SK-N-SH (cell line): Measurements from ENCODE around the gene XPR1.
A peak's percentile ranks its signal among the peaks of the same experiment; 100 is the strongest.

Experiments
- CTCF ChIP-seq: fragments of 200-600 bp; sonication (generic); IDR thresholded peaks from 2 replicates; pipeline ENCODE4 v1.6.1; 2017; ENCODE audit warnings: antibody characterized with exemption, mild to moderate bottlenecking, moderate library complexity
- EP300 ChIP-seq, 2 experiments: IDR thresholded peaks; 2 replicates each; pipeline versions ENCODE4 v1.4.0 to v1.6.1; 2012; ENCODE audit warnings: borderline replicate concordance in 1 of 2, low read depth in 1 of 2, low read length in 1 of 2
- EZH2phosphoT487 ChIP-seq: fragments of 200-600 bp; sonication (generic); IDR thresholded peaks from 2 replicates; pipeline ENCODE4 v1.6.1; 2017; ENCODE audit warnings: low read depth, mixed run types, mild to moderate bottlenecking, antibody characterized with exemption, moderate library complexity, borderline replicate concordance
- FOXM1 ChIP-seq: IDR thresholded peaks from 2 replicates; pipeline ENCODE4 v1.4.0; 2012; ENCODE audit warnings: low read depth, mild to moderate bottlenecking
- GABPA ChIP-seq: IDR thresholded peaks from 2 replicates; pipeline ENCODE4 v1.4.0; 2012; ENCODE audit warnings: low read depth, mild to moderate bottlenecking
- MAX ChIP-seq: IDR thresholded peaks from 2 replicates; pipeline ENCODE4 v1.4.0; 2012; ENCODE audit warnings: low read depth
- MEF2A ChIP-seq: IDR thresholded peaks from 2 replicates; pipeline ENCODE4 v1.4.0; 2012; ENCODE audit warnings: low read depth, borderline replicate concordance
- MXI1 ChIP-seq: IDR thresholded peaks from 2 replicates; pipeline ENCODE4 v1.6.1; 2012; ENCODE audit warnings: mild to moderate bottlenecking, low read depth, low read length, improper control_type of control experiment
- PBX3 ChIP-seq: IDR thresholded peaks from 2 replicates; pipeline ENCODE4; 2012
- RAD21 ChIP-seq: IDR thresholded peaks from 2 replicates; pipeline ENCODE4 v1.6.1; 2012; ENCODE audit warnings: mild to moderate bottlenecking, low read length
- REST ChIP-seq: IDR thresholded peaks from 2 replicates; pipeline ENCODE4 v1.6.1; 2012; ENCODE audit warnings: mild to moderate bottlenecking, low read depth, low read length, moderate library complexity
- RFX5 ChIP-seq: IDR thresholded peaks from 2 replicates; pipeline ENCODE4 v1.6.1; 2012; ENCODE audit warnings: mild to moderate bottlenecking, improper control_type of control experiment, low read length

GRCh38 chr1:180597520-180597919 is 34.3 kb upstream of the XPR1 start:
- TF ChIP-seq CTCF (no peak), MEF2A (no peak), RFX5 (no peak), RAD21 (no peak), REST (no peak), MXI1 (no peak), GABPA (no peak), EZH2phosphoT487 (no peak), FOXM1 (no peak), MAX (no peak), EP300 (IDR thresholded peaks at IDR 0.05; ENCODE audit: borderline replicate concordance in 1 of 2, low read depth in 1 of 2, low read length in 1 of 2) (peak in 1 of 2 experiments; percentile 78; a peak in 2 of 4 replicates), PBX3 (no peak)
